PFSK-1 (cell line): ENCODE data around the gene UBXN7.

Experiments
- FOXP2 ChIP-seq: optimal IDR thresholded peaks from 2 replicates; pipeline ENCODE3; 2011; ENCODE audit warnings: borderline replicate concordance, control low read depth, inconsistent platforms; ENCODE audit not compliant: insufficient read depth; ENCODE audit errors: extremely low read length, extremely low read depth
- POLR2AphosphoS5 ChIP-seq: IDR thresholded peaks from 2 replicates; pipeline ENCODE4 v1.6.1; 2012; ENCODE audit warnings: low read depth, mild to moderate bottlenecking, control low read depth, low read length, moderate library complexity
- SIN3A ChIP-seq: IDR thresholded peaks from 2 replicates; pipeline ENCODE4 v1.6.1; 2012; ENCODE audit warnings: mild to moderate bottlenecking, low read length, moderate library complexity, borderline replicate concordance; ENCODE audit not compliant: insufficient read depth
- TAF1 ChIP-seq: IDR thresholded peaks from 2 replicates; pipeline ENCODE4 v1.6.1; 2012; ENCODE audit warnings: low read length, control low read depth, borderline replicate concordance; ENCODE audit not compliant: insufficient read depth
- TF ChIP-seq, protein P1 (sequence below), 2 experiments: IDR thresholded peaks; 2 replicates each; pipeline versions ENCODE4 v1.6.1 to v1.8.0; 2011 to 2012; ENCODE audit warnings: low read depth in 2 of 2, low read length in 2 of 2, control low read depth in 1 of 2, inconsistent platforms in 1 of 2, mild to moderate bottlenecking in 1 of 2, moderate library complexity in 1 of 2; ENCODE audit not compliant: insufficient read depth in 1 of 2

UBXN7 gene

DNA sequence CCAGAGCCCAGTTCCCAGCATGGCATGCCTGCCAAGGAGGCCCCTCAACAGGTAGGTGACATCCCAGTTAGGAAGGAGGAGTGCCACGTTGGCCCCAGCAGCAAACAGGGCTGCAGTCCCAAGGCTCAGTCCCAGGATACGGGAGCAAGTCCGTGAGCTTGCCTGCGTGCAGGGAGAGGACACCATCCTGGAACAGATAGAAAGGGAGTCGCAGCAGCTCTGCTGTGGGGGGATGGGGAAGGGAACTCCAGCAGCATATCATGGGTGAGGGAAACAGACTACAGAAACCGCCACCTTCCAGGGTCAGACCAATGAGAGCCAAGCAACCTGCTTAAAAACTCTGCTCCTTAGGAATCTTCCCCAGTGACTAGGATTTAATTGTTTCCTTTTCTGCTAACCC, 104.8 kb downstream of the UBXN7 start:
- TF ChIP-seq, protein P1, sequence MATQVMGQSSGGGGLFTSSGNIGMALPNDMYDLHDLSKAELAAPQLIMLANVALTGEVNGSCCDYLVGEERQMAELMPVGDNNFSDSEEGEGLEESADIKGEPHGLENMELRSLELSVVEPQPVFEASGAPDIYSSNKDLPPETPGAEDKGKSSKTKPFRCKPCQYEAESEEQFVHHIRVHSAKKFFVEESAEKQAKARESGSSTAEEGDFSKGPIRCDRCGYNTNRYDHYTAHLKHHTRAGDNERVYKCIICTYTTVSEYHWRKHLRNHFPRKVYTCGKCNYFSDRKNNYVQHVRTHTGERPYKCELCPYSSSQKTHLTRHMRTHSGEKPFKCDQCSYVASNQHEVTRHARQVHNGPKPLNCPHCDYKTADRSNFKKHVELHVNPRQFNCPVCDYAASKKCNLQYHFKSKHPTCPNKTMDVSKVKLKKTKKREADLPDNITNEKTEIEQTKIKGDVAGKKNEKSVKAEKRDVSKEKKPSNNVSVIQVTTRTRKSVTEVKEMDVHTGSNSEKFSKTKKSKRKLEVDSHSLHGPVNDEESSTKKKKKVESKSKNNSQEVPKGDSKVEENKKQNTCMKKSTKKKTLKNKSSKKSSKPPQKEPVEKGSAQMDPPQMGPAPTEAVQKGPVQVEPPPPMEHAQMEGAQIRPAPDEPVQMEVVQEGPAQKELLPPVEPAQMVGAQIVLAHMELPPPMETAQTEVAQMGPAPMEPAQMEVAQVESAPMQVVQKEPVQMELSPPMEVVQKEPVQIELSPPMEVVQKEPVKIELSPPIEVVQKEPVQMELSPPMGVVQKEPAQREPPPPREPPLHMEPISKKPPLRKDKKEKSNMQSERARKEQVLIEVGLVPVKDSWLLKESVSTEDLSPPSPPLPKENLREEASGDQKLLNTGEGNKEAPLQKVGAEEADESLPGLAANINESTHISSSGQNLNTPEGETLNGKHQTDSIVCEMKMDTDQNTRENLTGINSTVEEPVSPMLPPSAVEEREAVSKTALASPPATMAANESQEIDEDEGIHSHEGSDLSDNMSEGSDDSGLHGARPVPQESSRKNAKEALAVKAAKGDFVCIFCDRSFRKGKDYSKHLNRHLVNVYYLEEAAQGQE (IDR thresholded peaks at IDR 0.05; ENCODE audit: insufficient read depth in 1 of 2, low read depth in 2 of 2, low read length in 2 of 2), result no peak
- TF ChIP-seq FOXP2 (no peak), SIN3A (no peak), TAF1 (no peak)

DNA sequence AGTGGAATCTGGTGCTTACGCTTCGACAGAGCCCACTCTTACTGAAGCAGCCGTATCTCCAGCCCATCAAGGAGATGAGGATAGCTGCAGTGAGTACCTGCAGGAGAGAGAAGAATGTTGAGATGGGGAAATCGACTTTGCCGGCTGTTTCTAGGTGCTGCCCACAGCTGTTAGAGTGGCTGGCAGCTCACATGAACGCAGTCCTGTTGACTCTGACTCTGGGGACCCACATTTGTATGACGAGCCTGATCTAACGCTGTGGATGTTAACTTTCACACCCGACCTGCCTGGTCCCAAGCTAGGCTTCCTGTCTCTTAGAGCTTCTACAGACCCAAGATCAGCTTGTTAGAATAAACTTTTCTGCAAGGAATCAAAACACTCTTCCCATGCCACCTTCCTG, 105.3 kb downstream of the UBXN7 start:
- TF ChIP-seq FOXP2 (no peak), TAF1 (no peak), POLR2AphosphoS5 (no peak), SIN3A (no peak)
- TF ChIP-seq, protein P1 (IDR thresholded peaks at IDR 0.05; ENCODE audit: insufficient read depth in 1 of 2, low read depth in 2 of 2, low read length in 2 of 2), result no peak

DNA sequence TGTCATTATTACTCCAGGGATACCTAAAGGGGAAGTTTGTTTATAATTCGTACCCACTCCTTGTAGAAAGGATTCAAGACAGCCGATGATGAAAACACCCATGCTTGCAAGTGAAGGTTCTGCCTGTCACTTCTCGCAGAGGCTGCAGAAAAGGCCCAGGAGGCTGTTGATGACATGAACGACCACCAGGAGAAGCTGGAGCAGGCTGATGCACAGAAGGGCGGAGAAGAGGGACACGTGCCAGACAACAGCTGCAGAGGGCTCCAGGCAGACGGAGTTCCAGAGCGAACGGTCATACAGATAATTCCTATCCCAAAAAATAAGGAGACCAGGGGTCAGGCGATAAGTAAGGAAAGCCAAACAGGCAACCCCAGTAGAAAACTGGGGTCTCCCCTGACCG, 108.5 kb downstream of the UBXN7 start:
- TF ChIP-seq TAF1 (no peak), POLR2AphosphoS5 (no peak)

DNA sequence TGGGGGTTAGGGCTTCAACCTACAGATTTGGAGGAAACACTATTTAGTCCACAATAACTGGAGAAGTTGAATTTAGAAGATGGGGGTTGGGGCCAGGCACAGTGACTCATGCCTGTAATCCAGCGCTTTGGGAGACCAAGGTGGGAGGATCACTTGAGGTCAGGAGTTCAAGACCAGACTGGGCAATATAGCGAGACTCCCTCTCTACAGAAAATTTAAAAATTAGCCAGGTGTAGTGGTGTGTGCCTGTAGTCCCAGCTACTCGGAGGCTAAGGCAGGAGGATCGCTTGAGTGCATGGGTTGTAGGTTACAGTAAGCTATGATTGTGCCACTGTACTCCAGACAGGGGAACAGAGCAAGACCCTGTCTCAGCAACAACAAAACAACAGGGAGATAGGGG, 109.2 kb downstream of the UBXN7 start:
- TF ChIP-seq FOXP2, result no peak
- TF ChIP-seq TAF1, result no peak
- TF ChIP-seq POLR2AphosphoS5, result no peak
- no peak for TF ChIP-seq SIN3A
- TF ChIP-seq, protein P1 (IDR thresholded peaks at IDR 0.05; ENCODE audit: insufficient read depth in 1 of 2, low read depth in 2 of 2, low read length in 2 of 2), result no peak

DNA sequence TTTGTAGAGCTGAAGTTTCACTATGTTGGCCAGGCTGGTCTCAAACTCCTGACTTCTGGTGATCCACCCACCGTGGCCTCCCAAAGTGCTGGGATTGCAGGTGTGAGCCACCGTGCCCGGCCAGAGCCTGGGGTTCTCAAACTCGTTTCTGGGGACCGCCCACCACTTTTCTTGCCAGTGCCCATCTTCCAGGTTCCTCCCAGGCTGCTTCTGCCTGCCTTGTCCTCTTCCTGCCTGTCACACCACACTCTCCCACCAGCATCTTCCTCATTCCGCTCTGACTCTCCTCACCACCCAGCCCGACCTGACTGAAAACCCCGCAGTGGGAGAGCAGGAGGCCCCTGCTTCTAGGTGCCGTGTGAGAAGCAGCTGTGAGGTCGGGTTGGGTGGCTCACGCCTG, 111.1 kb downstream of the UBXN7 start:
- no peak for TF ChIP-seq POLR2AphosphoS5
- TF ChIP-seq, protein P1 (IDR thresholded peaks at IDR 0.05; ENCODE audit: insufficient read depth in 1 of 2, low read depth in 2 of 2, low read length in 2 of 2), result no peak
- TF ChIP-seq TAF1, result no peak
- no peak for TF ChIP-seq FOXP2
- TF ChIP-seq SIN3A, result no peak

DNA sequence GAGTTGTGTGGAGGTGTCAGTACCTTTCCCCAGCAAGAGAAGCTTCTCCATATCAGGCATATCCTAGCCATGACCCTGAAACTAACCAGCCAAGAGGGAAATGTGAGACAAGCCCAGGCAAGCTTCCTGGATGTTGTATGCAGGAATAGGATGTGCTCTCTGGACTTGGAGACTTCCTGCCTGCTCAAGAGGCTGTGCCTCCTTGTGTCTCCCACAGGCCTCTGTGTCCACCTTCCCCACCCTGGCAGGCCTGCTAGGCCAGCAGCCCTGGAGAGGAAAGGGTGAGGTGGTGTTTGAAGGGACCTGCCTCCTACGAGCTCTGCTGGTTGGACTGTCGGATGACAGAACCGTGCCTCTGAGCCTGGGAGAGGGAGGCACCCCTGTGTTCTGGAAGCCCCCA, 112.1 kb downstream of the UBXN7 start:
- TF ChIP-seq FOXP2, result no peak
- TF ChIP-seq, protein P1 (IDR thresholded peaks at IDR 0.05; ENCODE audit: insufficient read depth in 1 of 2, low read depth in 2 of 2, low read length in 2 of 2), result no peak
